Inferior parietal cortex (tissue), 1 donor: ENCODE measurements around the gene ASXL1.

Experiments used
- DNase-seq: peaks from one replicate; pipeline ENCODE4 v3.0.0-alpha.2; 2016; ENCODE audit errors: extremely low spot score

Gene ASXL1

DNA sequence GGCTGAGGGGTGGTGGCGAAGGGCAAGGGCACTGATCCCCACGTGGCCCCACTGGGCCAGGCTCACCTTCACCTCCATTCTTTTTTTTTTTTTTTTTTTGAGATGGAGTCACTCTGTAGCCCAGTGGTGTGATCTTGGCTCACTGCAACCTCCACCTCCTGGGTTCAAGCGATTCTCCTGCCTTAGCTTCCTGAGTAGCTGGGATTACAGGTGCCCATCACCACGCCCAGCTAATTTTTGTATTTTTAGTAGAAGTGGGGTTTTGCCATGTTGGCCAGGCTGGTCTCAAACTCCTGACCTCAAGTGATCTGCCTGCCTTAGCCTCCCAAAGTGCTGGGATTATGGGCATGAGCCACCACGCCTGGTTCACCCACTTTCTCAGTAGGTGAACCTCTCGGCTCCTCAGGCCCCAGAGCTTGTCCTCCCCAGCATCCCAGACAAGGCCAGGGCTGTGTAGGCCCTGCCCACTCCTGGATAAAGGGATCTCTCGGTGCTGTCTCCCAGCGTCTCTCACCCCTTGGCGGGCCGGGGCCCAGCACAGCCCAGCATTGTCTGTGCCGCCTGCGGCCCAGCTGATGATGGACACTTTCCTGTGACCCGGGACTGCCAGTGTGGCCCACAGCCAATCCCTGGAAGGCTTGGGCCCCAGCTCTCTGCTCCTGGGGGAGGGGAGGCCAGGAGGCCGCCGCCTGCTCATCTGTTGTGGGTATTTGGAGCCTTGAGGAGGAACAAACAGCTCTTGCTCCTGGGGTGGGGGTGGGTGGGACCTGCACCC lies 108.0 kb downstream of the ASXL1 start:
- DNase-seq: peak; percentile 79

DNA sequence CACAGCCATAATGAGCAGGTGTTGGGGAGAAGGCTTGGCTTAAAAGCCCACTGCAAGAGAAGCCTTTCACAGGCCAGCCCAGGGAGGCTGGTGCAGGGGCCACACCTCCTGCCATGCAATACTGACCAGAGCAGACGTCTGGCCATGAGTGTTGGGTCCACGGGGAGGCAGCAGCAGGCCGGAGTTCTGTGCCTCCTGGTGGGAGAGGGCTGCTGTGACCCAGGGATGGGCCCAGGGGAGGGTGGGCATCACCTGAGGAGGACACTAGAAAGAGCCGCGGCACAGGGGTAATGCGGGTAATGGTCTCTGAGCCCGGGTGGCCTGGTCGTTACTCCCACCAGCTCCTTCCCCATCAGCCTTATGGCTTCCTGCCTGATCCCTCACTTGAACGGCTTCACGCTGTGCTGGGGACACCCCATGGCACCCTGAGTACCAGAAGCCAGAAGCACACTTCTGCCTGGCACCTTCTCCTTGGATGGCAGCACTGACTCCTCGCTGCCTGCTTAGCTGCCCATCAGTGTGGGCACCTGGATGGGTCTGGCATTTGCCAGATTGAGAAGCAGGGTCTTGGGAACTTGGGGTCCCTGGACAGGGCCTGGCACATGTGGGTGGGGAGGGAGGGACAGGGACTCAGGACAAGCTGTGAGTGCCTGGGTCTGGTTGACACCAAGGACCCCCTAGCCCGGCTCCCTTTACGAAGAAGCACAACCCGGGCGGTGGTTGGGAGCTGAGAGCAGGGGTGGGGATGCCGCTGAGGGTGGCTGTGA lies 108.8 kb downstream of the ASXL1 start:
- DNase-seq: no peak

- DNase-seq: no peak
Measured at GRCh38 chr20:32467506-32468312, 109.6 kb downstream of the ASXL1 start.

DNA sequence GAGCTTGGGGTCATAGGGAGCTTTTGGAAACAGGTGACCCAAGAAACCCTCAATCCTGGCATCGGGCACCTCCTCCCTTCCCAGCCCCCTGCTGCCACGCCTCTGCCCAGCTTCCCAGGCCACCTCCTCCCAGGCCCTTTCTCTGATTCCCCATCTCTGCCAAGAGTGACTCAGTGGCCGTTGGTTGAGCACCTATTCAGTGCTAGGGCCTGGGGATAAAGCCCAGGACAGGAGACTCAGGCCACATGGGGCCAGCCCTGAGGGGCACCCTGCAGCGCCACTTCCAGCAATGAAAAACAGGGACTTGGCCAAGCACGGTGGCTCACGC lies 110.1 kb downstream of the ASXL1 start:
- DNase-seq: no peak

DNA sequence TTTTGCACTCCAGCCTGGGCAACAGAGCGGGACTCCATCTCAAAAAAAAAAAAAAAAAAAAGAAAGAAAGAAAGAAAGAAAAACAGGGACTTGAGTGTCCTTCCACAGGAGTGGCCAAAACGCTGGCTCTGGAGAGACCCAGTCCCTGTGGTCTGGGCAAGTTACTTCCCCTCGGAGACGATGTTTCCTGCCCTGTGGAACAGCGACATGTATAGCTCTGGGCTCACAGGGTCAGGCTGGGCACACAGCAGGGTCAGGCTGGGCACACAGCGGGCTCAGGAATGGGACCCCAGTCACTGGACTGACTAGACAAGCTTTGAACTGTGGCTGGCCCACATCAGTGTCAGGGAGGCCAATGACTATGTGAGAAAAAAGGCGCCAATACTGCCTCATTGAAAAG lies 110.7 kb downstream of the ASXL1 start:
- DNase-seq: no peak

- no peak for DNase-seq
Measured at GRCh38 chr20:32470025-32470861, 112.1 kb downstream of the ASXL1 start.

- DNase-seq: no peak
Measured at GRCh38 chr20:32470940-32471339, 112.8 kb downstream of the ASXL1 start.

DNA sequence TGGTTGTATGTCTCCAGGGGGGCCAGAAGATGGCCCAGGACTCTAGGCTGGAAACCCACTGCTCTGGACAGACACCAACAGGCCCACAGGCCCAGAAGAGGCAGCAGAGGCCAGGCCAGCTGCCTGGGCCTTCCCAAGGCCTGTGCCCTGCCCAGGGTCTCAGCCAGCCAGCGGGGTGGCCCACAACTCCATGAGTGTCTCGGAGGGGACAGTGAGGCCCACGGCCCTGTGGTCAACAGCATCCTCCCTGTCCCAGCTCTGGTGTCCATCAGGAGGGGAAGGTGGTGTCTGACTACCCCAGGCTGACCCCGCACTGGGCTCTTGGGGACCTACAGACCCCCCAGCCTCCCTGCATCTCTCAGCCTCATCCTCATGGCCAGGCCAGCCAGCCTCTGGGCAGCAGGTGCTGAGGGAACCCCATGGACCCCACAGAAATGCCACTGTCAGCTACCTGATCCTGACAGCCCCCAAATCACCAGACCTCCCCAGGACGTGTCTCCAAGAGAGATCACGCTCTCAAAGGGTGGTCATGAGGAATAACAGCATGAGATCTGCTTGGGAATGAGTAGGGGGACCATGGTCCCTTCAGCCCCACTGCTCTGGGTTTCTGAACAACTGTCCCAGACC lies 114.6 kb downstream of the ASXL1 start:
- DNase-seq: no peak

GRCh38 chr20:32473231-32474008 lies 115.3 kb downstream of the ASXL1 start:
- DNase-seq: no peak

DNA sequence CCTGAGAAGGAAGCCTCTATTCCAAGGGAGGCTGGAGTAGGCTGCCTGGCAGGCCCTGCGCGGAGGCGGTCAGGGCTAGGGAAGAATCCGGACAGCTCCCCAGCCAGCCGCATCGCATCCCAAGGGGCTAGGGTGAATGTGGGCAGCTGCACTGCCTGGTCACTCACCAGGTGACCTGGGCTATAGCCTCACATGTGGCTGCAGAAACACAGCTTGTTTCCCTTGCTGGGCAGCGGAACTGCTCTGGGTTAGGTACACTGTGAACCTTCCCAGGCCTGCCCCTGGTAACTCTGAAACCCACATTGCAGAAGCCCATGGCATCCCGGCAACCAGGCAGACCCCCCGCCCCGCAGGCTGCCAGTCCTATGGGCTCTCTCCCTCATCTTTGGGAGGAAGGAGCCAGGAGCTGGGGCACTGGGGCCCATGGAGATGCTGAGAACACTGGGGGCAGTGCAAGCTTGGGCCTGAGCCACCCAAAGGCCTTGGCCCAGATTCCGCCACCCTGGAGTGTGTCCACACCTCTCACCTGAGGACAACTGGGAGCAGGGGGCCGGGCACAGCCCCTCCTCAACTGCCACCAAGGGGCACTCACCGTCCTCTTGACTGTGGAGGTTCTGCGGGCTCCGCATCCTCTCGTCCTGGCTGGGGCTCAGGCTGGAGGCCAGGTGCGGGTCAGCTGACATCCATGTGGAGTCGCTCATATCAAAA lies 116.0 kb downstream of the ASXL1 start:
- no peak for DNase-seq

DNA sequence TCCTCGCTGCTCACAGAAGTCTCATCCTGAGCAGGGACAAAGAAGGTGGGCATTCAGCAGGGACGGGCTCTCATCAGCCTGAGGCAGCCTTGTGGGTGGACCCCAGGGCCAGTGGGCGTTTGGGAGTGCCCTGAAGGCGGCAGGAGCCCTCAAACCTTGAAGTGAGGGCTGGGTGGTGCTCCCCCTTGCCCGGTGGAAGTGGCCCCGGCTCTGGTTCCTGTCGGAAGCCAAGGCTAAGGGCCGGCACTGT lies 116.5 kb downstream of the ASXL1 start:
- DNase-seq: no peak

- DNase-seq: peak; percentile 63
Measured at GRCh38 chr20:32474967-32475811, 117.1 kb downstream of the ASXL1 start.

GRCh38 chr20:32476684-32477593 lies 118.8 kb downstream of the ASXL1 start:
- no peak for DNase-seq

DNA sequence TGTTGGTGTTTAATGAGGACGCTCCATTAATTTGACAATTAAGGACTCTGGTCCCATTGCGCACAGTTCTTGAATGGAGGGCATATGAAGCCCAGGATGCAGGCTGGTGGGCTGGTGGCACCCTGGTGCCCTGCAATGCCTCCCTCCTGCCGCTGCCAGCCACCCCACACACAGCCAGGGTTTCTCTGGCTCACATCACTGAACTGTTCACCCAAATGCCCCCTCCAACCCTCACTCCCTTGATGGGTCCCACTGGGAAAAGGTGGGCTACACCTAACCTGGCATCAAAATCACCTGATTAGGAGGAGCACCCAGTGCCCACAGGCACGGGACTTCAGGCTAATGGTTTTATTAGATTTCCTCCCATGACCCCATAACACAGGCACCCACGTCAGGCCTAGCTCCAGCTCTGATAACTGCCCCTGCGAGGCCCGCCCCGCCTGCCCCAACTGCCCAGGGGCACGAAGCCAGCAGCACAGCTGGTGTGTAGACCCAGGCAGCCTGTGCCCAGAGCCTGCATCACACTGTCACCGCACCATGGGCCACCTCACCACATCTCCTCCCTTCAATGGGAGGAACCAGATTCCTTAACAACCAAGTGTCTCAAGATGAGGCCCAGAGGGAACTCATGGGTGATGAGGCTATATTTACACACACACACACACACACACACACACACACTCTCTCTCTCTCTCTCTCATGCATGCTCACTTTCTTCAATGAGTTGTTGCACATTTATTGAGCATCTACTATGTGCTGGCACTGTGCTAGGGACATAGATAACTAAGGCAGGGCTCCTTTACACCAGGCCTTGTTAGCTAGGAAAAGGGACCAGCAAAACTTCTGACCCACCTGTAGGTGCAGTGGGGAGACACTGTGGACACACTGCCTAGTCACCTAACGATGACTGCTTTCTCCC lies 119.7 kb downstream of the ASXL1 start:
- DNase-seq: no peak

DNA sequence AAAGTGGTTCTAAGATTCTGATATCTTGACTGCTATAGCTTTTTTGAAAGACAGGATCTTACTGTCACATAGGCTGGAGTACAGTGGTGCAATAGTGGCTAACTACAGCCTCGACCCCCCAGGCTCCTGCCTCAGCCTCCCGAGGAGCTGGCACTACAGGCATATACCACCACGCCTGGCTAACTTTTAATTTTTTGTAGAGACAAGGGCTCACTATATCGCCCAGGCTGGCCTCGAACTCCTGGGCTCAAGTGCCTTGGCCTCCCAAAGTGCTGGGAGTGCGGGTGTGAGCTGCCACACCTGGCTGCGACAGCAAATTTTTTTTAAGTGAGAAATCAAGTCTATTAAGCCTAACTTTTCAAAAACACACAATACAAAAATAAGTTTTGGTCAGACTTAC lies 120.4 kb downstream of the ASXL1 start:
- no peak for DNase-seq

DNA sequence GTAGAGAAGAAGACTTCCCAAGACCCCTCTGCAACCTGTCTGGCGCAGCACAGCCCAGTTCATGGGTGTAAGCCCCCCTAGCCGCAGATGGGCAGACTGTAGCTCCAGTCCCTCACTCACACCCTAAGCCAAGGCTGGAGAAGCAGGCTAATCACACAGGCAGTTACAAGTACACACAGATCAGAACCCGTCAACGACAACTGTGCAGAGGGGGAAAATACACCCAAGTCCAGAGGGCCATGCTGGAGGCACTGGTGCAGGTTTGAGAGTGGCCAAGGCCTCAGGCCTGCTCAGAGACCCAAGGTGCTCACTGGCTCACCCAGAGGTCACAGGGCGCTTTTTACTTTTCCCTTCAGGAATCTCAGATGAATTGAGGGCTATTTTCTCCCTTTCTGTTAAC lies 120.9 kb downstream of the ASXL1 start:
- no peak for DNase-seq

- DNase-seq: no peak
Measured at GRCh38 chr20:32479697-32480171, 121.6 kb downstream of the ASXL1 start.
